Naive B cell (primary cell): ENCODE measurements around the gene MYO1A. TPM values are rescaled to one million over a fixed set of nuclear protein-coding genes. Genes with fewer than 3 reads are reported as not detected.

Experiments
- ATAC-seq, 2 donors: fragments of 150-1000 bp; cut with Tn5 transposase; 2 replicates each; pipeline ENCODE4 v1.10.0; 2021; ENCODE audit warnings: low read depth in 2 of 2, mild to moderate bottlenecking in 2 of 2, moderate library complexity in 2 of 2
- DNase-seq: peaks from one replicate; pipeline ENCODE4 v3.0.0; 2022
- H3K27ac Mint-ChIP-seq, 6 donors: one replicate each; pipeline ENCODE4 v1.8.0; 2020 to 2022; ENCODE audit warnings: mild to moderate bottlenecking in 6 of 6, mixed read lengths in 6 of 6, moderate library complexity in 5 of 6, inconsistent platforms in 2 of 6
- H3K27me3 Mint-ChIP-seq, 3 donors: one replicate each; pipeline ENCODE4 v1.8.0; 2021 to 2022; ENCODE audit warnings: mixed read lengths in 3 of 3, mild to moderate bottlenecking in 1 of 3
- H3K36me3 Mint-ChIP-seq, 2 donors: one replicate each; pipeline ENCODE4 v1.8.0; 2020 to 2022; ENCODE audit warnings: mixed read lengths in 2 of 2, inconsistent platforms in 1 of 2, mild to moderate bottlenecking in 1 of 2
- H3K4me1 Mint-ChIP-seq, 3 donors: one replicate each; pipeline ENCODE4 v1.8.0; 2020 to 2022; ENCODE audit warnings: mixed read lengths in 3 of 3, inconsistent platforms in 1 of 3, mild to moderate bottlenecking in 1 of 3, moderate library complexity in 1 of 3
- H3K4me3 Mint-ChIP-seq, 8 donors: one replicate each; pipeline ENCODE4 v1.8.0; 2020 to 2022; ENCODE audit warnings: mild to moderate bottlenecking in 8 of 8, mixed read lengths in 8 of 8, moderate library complexity in 8 of 8, inconsistent platforms in 2 of 8
- H3K9me3 Mint-ChIP-seq, 7 donors: one replicate each; pipeline ENCODE4 v1.8.0; 2020 to 2022; ENCODE audit warnings: mixed read lengths in 7 of 7, mild to moderate bottlenecking in 5 of 7, inconsistent platforms in 2 of 7, moderate library complexity in 1 of 7
- polyA plus RNA-seq, 6 donors: library from polyadenylated mRNA; unstranded; fragments of 300-500 nt; fragmentation: Illumina TruSeq; gene quantifications; one replicate each; pipeline ENCODE4 v1.2.3, GENCODE V29; 2021; ENCODE audit warnings: low read depth in 6 of 6

Gene MYO1A
- polyA plus RNA-seq, 6 donors from 2014 or later = not detected

DNA sequence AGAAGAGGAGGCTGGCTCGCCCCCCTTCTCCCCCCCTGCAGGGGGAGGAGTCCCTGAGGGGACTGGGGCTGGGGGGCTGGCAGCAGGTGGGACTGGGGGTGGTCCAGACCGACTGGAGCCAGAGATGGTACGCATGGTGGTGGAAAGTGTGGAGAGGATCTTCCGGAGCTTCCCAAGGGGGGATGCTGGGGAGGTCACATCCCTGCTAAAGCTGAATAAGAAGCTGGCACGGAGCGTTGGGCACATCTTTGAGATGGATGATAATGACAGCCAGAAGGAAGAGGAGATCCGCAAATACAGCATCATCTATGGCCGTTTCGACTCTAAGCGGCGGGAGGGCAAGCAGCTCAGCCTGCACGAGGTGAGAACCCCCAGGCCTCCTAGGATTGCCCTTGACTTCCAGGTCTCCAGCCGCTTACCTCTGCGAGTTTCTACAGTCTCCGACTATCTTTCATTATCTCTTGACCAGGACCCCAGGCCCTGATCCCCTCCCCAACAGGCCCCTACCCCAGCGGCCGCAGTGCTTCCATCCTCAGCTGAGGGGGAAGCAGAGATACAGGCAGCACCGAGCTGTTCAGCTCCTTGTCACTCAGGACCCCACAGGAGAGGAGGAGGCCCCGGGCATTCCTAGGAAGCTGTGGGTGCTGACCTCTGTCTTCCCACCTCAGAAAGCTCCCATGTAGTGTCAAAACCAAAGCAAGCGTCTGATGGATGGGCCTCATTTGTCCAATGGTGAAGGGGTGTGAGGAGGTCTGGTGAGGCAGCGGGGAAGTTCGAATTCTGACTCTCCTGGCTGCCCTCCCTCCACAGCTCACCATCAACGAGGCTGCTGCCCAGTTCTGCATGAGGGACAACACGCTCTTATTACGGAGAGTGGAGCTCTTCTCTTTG lies 42.0 kb upstream of the MYO1A start:
- Mint-ChIP-seq H3K27me3 (no peaks in the 10 kb centered on the region), H3K27ac (peak overlapping the region in 3 of 6 donors; percentile 10 to 97 (median 94)), H3K36me3 (peaks cover 6 to 10% of the 10 kb centered on the region in 2 donors), H3K4me1 (peaks cover 63 to 73% (median 72%) of the 10 kb centered on the region in 3 donors), H3K4me3 (peak overlapping the region in 7 of 8 donors; percentile 45 to 74 (median 66)), H3K9me3 (no peaks in the 10 kb centered on the region)
- ATAC-seq = no peak
- DNase-seq = no peak

DNA sequence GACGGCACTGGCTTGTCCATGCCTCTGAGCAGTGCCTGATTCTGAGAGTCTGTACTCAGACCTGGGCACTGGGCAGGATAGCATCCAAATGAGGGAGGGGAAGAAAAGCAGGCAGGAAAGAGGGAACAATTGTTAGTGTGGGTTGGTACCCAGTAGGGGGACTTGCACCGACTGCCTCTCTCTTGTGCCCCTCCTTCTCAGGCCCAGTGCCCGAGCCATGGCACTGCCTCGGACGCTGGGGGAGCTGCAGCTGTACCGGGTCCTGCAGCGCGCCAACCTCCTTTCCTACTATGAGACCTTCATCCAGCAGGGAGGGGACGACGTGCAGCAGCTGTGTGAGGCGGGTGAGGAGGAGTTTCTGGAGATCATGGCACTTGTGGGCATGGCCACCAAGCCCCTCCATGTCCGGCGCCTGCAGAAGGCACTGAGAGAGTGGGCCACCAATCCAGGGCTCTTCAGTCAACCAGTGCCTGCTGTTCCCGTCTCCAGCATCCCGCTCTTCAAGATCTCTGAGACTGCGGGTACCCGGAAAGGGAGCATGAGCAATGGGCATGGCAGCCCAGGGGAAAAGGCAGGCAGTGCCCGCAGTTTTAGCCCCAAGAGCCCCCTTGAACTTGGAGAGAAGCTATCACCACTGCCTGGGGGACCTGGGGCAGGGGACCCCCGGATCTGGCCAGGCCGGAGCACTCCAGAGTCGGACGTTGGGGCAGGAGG lies 41.2 kb upstream of the MYO1A start:
- Mint-ChIP-seq H3K27ac (peak overlapping the region in 3 of 6 donors; percentile 32 to 97 (median 82)), H3K27me3 (no peaks in the 10 kb centered on the region), H3K4me1 (peaks cover 68 to 74% (median 72%) of the 10 kb centered on the region in 3 donors)

DNA sequence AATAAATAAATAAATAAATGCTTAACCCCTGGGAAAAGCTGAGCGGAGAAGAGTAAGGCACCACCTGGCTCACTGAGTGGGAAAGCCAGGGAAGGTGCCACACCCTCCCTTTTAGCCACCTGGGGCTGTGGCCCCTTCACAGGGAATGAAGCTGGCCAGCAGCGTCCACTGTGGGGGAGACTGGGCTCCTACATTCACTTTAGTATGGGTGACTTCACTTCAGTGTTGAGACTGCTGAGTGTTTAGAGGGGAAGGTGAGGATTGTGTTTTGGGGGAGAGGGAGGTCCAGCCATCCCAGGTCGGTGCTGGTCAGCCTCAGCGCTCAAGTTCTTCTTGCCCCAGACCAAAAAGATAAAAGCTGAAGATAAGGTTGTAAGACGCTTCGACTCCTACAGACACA lies 40.6 kb upstream of the MYO1A start:
- peak overlapping the region in 3 of 6 donors; percentile 32 to 83 (median 82) for H3K27ac Mint-ChIP-seq
- H3K27me3 Mint-ChIP-seq = no peaks in the 10 kb centered on the region
- peak overlapping the region in 6 of 8 donors; percentile 45 to 97 (median 90) for H3K4me3 Mint-ChIP-seq
- DNase-seq = no peak
- no peaks in the 10 kb centered on the region for H3K36me3 Mint-ChIP-seq
- H3K4me1 Mint-ChIP-seq = peaks cover 71 to 76% (median 75%) of the 10 kb centered on the region in 3 donors
- ATAC-seq = no peak
- H3K9me3 Mint-ChIP-seq = no peaks in the 10 kb centered on the region

More for the DNA sequence above, 41.2 kb upstream of the MYO1A start:
- H3K9me3 Mint-ChIP-seq = no peaks in the 10 kb centered on the region
- ATAC-seq (no peak), DNase-seq (no peak)
- peaks cover 2 to 4% of the 10 kb centered on the region in 2 donors for H3K36me3 Mint-ChIP-seq
- H3K4me3 Mint-ChIP-seq = peak overlapping the region in 6 of 8 donors; percentile 9 to 88 (median 64)

DNA sequence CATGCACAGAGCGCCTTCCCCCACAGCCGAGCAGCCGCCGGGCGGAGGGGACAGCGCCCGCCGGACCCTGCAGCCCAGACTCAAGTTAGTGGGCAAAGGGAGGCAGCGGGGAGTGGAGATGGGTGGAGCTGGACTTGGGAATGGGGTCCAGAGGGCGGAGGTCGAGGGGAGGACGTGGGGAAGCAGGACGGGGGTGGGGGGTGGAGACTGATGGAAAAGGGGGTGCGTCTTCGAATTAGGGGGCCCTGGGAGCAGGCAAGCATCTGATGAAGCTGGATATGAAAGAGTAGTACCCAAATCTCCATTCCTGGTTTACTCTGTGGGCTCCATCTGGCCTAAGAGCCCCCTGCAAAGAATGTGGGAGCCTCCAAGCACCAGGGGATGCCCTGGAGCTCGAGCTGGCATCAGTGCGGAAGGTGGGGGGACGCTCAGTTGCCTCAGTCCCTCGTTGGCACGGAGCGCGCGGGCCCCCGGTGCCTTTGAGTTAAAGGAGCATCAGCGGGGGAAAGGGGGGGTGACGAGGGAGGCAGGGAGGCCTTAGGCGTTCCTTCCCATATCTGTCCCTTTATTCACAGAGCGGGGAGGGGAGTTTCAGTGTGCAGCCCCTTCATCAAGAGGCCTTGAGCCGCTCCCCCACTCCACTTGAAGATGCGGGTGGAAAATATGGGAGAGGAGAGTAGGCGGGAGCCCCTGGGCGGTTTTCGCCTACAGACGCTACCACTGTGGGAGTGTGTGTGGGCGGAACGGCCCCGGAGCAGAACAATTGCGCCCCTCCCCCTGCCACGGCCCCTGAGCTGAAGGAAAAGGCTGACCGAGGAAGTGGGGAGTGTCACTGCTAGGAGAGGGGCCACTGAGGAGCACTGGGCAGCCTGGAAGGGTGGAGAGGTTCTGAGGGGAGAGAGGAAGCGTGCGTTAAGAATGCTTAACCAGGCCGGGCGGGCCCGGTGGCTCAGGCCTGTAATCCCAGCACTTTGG lies 39.6 kb upstream of the MYO1A start:
- H3K27ac Mint-ChIP-seq = peak overlapping the region; percentile 69 to 96 (median 92)
- H3K4me3 Mint-ChIP-seq = peak overlapping the region; percentile 88 to 97 (median 95)
- peaks cover 65 to 76% (median 68%) of the 10 kb centered on the region in 3 donors for H3K4me1 Mint-ChIP-seq
- H3K9me3 Mint-ChIP-seq = no peaks in the 10 kb centered on the region
- no peaks in the 10 kb centered on the region for H3K36me3 Mint-ChIP-seq
- H3K27me3 Mint-ChIP-seq = no peaks in the 10 kb centered on the region
- no peak for ATAC-seq
- peak; percentile 44 for DNase-seq

DNA sequence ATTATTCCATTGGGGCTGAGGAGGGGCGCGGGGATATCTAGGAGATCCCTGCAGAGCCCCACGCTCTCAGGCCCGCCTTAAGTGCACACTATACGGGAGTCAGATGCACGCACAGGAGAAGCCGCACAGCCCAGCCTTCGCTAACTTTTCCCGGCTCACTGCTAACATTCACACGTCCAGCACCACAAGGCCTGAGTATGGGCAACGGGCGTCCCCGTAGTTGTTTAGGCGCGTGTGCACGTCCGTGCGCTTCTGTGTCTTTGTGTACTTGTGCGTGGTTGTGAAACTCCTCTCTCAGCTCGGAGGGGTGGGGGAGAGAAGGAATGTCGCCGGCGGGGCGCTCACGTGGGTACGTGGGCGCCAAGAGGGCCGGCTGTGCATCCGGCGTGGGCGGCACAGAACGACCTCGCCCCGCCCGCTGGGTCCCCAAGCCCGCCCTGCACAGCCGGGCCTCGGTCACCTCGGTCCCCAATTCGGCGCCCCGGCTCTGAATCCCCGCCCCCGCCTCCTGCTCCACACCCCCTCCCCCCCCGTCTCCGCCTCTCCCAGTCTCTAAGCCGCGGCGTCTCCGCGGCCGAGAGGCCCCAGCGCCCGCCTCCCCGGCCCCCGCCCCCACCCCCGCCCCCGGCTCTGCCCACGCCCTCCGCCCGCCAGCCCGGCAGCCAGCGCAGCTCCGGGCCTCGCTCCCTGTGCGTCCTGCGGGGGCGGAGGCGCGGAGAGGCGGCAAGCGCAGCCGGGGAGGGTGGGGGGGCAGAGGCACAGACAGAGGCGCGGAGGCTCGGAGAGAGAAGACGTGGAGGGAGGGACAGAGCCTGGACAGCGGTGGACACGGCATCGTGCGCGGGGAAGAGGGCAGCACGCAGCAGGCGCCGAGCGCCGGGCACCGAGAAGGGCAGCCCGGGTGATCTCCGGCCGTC lies 38.7 kb upstream of the MYO1A start, which contains the start of gene NAB2:
TSS of gene NAB2 (plus strand) at position 761 of the 917 bp plus-strand sequence. CDS start 158 bp downstream, outside the sequence.
- ATAC-seq = peak; percentile 69
- no peaks in the 10 kb centered on the region for H3K9me3 Mint-ChIP-seq
- H3K4me3 Mint-ChIP-seq = peak within 1 kb of the TSS; percentile 88 to 98 (median 96)
- no peaks in the 10 kb centered on the region for H3K36me3 Mint-ChIP-seq
- DNase-seq = peak; percentile 94
- peaks cover 56 to 68% (median 59%) of the 10 kb centered on the region in 3 donors for H3K4me1 Mint-ChIP-seq
- H3K27me3 Mint-ChIP-seq = no peaks in the 10 kb centered on the region
- H3K27ac Mint-ChIP-seq = peak within 1 kb of the TSS; percentile 97 to 100 (median 98)

DNA sequence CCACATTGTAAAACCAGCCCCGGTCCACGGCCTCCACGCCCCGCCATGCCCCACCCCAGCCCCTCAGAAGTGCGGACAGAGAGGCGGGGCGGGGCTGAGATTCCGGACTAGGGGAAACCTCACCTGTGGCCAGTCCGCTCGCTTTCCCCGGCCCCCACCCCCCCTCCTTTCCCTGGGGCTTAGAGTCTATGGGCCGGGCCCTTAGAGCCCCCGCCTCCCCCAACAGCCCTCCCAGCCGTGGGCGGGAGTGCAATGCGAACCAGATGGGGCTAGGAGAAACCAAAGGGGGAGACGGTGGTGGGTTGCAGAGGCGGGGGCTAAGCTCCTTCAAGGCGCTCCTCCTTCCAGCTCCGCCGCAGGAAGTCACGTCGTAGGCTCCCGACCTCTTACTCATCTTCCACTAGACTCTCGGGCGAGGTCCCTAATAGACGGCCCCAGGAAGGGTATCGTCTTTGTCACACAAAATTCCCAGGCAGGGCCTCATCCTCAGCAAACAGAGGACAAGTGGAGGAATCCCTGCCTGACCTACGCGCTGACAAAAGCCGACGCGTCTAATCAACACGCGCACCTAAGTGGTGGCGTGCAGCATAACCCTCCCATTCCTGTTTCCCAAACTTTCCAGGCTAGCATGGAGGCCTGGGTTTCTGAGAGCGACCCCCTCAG lies 37.9 kb upstream of the MYO1A start:
- peak overlapping the region; percentile 88 to 98 (median 95) for H3K4me3 Mint-ChIP-seq
- no peaks in the 10 kb centered on the region for H3K9me3 Mint-ChIP-seq
- peak overlapping the region; percentile 97 to 100 (median 98) for H3K27ac Mint-ChIP-seq
- DNase-seq (no peak), ATAC-seq (peak; percentile 28 to 34)
- no peaks in the 10 kb centered on the region for H3K36me3 Mint-ChIP-seq
- H3K4me1 Mint-ChIP-seq = peaks cover 50 to 61% (median 53%) of the 10 kb centered on the region in 3 donors
- H3K27me3 Mint-ChIP-seq = no peaks in the 10 kb centered on the region

DNA sequence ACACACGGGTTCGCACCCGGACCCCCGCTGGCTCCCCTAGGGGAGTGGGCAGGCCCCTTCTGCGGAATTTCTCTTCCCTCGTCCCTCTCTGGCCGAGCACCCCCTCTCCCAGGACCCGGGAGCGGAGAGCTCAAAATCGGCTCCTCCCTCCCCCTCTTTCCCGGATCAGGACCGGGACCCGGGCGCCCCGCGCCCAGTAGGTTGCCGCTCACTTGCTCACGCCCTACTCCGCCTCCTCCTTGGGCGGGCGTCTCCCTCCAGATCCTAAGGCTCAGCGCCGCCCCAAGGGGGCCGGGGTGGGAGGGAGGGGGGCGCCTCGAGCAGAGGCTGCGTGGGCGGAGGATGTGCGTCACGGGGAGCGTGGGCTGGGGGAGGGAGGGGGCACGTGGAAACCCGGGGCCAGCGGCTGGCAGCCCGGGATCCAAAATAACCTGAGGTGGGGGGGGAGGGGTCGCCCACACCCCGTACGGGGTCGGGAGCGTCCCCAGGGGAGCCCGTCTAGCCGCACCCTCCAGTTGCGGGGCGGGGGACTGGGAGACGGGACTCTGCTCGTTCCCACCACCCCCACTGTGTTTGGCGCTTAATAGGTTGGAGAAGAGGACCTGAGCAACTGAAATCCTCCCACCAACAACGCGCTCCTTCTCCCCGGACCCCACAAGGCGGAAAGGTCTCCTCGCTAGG lies 37.2 kb upstream of the MYO1A start:
- Mint-ChIP-seq H3K4me1 (peaks cover 45 to 54% (median 46%) of the 10 kb centered on the region in 3 donors), H3K27ac (peak overlapping the region; percentile 97 to 100 (median 99)), H3K36me3 (no peaks in the 10 kb centered on the region), H3K9me3 (no peaks in the 10 kb centered on the region), H3K27me3 (no peaks in the 10 kb centered on the region), H3K4me3 (peak overlapping the region; percentile 88 to 98 (median 95))
- ATAC-seq (peak; percentile 53 to 55), DNase-seq (peak; percentile 86)

DNA sequence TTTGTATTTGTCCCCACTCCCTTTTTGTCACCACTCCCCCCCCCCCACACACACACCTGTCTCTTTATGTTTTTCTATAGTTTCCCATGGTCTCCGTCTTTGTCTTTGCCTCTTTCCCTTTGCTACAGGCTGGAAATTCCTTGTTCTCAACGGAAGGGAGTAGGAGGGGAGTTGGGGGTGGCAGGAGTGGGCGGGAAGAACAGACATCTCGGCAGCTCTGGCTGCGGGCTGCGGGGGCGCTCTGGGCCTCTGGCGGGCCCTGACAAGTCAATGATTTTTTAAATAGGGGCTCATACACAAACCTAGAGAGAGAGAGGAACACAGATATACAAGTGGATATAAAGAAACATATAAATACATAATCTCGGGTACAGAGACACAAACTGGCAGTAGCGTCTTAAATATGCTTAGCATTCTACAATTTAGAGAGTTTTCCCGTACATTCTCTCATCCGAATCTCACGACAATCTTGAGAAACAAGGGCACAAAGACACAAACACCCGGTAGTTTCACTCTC lies 36.6 kb upstream of the MYO1A start:
- DNase-seq = peak; percentile 51
- Mint-ChIP-seq H3K4me1 (peaks cover 42 to 51% (median 42%) of the 10 kb centered on the region in 3 donors), H3K9me3 (no peaks in the 10 kb centered on the region)

DNA sequence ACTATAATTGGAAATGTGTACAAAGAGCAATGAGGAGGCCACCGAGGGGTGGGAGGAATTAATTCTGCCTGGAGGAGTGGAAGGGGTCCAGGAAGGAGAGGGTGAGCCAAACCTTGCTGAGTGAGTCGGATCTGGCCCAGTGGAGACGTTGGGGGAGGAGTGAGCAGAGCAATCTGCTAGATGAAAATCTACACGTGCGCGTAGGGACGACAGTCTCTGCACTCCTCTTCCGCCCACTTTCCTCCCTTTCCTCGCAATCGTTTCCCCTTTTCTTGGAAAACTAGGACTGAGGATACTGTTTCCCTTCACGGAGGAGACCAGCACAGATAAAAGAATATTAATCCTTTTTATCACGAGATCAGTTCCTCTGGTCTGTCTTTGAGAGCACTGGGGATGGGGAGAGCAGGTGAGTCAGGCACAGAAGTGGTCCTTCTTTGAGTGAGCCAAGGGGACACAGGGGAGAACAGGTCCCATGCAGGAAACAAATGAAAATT lies 36.1 kb upstream of the MYO1A start:
- peaks cover 38 to 47% (median 38%) of the 10 kb centered on the region in 3 donors for H3K4me1 Mint-ChIP-seq

More for the DNA sequence above, 36.6 kb upstream of the MYO1A start:
- Mint-ChIP-seq H3K4me3 (peak overlapping the region; percentile 88 to 98 (median 95)), H3K27me3 (no peaks in the 10 kb centered on the region), H3K27ac (peak overlapping the region; percentile 97 to 100 (median 99)), H3K36me3 (no peaks in the 10 kb centered on the region)
- peak; percentile 20 to 24 for ATAC-seq

DNA sequence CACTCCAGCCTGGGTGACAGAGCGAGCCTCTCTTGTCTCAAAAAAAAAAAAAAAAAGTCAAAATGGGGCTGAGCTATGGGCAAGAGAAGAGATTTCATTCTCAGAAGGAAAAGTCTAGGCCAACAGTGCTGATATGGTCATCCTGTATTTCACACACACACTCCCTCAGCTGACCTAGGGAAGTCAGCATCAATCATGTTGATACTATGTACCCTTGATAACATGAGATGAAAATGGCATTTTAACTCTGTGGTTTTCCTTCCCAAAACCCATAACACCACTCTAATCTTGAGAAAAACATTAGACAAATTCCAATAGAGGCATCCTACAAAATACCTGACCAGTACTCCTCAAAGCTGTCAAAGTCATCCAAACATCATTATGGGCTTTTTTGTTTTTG lies 30.9 kb upstream of the MYO1A start:
- no peak for ATAC-seq
- no peak for DNase-seq
- Mint-ChIP-seq H3K4me1 (peaks cover 12 to 35% (median 31%) of the 10 kb centered on the region in 3 donors), H3K27me3 (no peaks in the 10 kb centered on the region), H3K36me3 (no peaks in the 10 kb centered on the region), H3K4me3 (no peak overlapping the region), H3K27ac (no peak overlapping the region), H3K9me3 (no peaks in the 10 kb centered on the region)

More for the DNA sequence above, 36.1 kb upstream of the MYO1A start:
- no peaks in the 10 kb centered on the region for H3K9me3 Mint-ChIP-seq
- no peaks in the 10 kb centered on the region for H3K36me3 Mint-ChIP-seq
- no peak for ATAC-seq
- no peak for DNase-seq
- H3K27me3 Mint-ChIP-seq = no peaks in the 10 kb centered on the region
- peak overlapping the region; percentile 88 to 98 (median 95) for H3K4me3 Mint-ChIP-seq
- H3K27ac Mint-ChIP-seq = peak overlapping the region; percentile 97 to 100 (median 99)
